H7 (cell line): ENCODE results near the gene HMCN2. TPM values are rescaled to one million over a fixed set of nuclear protein-coding genes. Genes with fewer than 3 reads are reported as not detected.

ENCODE experiments used
- DNase-seq: peaks from one replicate; pipeline ENCODE4 v3.0.0; 2012
- H3K27me3 ChIP-seq: 2 replicates; pipeline ENCODE4 v1.6.0; 2011; ENCODE audit warnings: mild to moderate bottlenecking, low read length; ENCODE audit not compliant: control insufficient read depth, insufficient read depth
- H3K36me3 ChIP-seq: replicated peaks from 2 replicates; pipeline ENCODE4 v1.5.1; 2011; ENCODE audit warnings: low read length; ENCODE audit not compliant: control insufficient read depth, insufficient read depth
- H3K4me3 ChIP-seq: 2 replicates; pipeline ENCODE4 v1.5.1; 2011; ENCODE audit warnings: low read depth, mild to moderate bottlenecking, control low read depth, low read length, moderate library complexity; ENCODE audit not compliant: insufficient read depth
- total RNA-seq: library from RNA; depleted of rRNA; stranded (reverse); fragments of >200 nt; shearing (Covaris generic); gene quantifications from 2 replicates; pipeline ENCODE4 v1.2.3, GENCODE V29; 2014

HMCN2 gene
- total RNA-seq, 1 experiment from 2014 or later: 2.3 TPM

GRCh38 chr9:130341128-130341527, 75.6 kb downstream of the HMCN2 start:
- Histone ChIP-seq H3K36me3 (no peaks in the 10 kb centered on the region), H3K27me3 (no peaks in the 10 kb centered on the region), H3K4me3 (no peak overlapping the region)
- DNase-seq: no peak

GRCh38 chr9:130341839-130342713, 76.5 kb downstream of the HMCN2 start:
- peak; percentile 59 for DNase-seq
- Histone ChIP-seq H3K4me3 (no peak overlapping the region), H3K27me3 (no peaks in the 10 kb centered on the region)

GRCh38 chr9:130342714-130343085, 77.1 kb downstream of the HMCN2 start:
- DNase-seq: peak; percentile 50
- H3K36me3 ChIP-seq: no peaks in the 10 kb centered on the region
- H3K27me3 ChIP-seq: no peaks in the 10 kb centered on the region
- no peak overlapping the region for H3K4me3 ChIP-seq

More at GRCh38 chr9:130341839-130342713, 76.5 kb downstream of the HMCN2 start:
- H3K36me3 ChIP-seq: no peaks in the 10 kb centered on the region

- peak; percentile 97 for DNase-seq
- Histone ChIP-seq H3K36me3 (no peaks in the 10 kb centered on the region), H3K4me3 (no peak overlapping the region), H3K27me3 (no peaks in the 10 kb centered on the region)
Measured at GRCh38 chr9:130343445-130343918, 77.9 kb downstream of the HMCN2 start.

- DNase-seq: no peak
- Histone ChIP-seq H3K36me3 (no peaks in the 10 kb centered on the region), H3K27me3 (no peaks in the 10 kb centered on the region), H3K4me3 (no peak overlapping the region)
Measured at GRCh38 chr9:130344366-130344765, 78.8 kb downstream of the HMCN2 start.

GRCh38 chr9:130345009-130345896, 79.7 kb downstream of the HMCN2 start:
- no peak overlapping the region for H3K4me3 ChIP-seq
- no peak for DNase-seq

GRCh38 chr9:130345897-130346385, 80.4 kb downstream of the HMCN2 start:
- Histone ChIP-seq H3K4me3 (no peak overlapping the region), H3K27me3 (no peaks in the 10 kb centered on the region), H3K36me3 (no peaks in the 10 kb centered on the region)
- peak; percentile 78 for DNase-seq

More at GRCh38 chr9:130345009-130345896, 79.7 kb downstream of the HMCN2 start:
- H3K27me3 ChIP-seq: no peaks in the 10 kb centered on the region
- H3K36me3 ChIP-seq: no peaks in the 10 kb centered on the region

- peak; percentile 71 for DNase-seq
- Histone ChIP-seq H3K36me3 (no peaks in the 10 kb centered on the region), H3K4me3 (no peak overlapping the region), H3K27me3 (no peaks in the 10 kb centered on the region)
Measured at GRCh38 chr9:130346431-130346830, 80.9 kb downstream of the HMCN2 start.

- peak; percentile 65 for DNase-seq
- Histone ChIP-seq H3K4me3 (no peak overlapping the region), H3K36me3 (no peaks in the 10 kb centered on the region), H3K27me3 (no peaks in the 10 kb centered on the region)
Measured at GRCh38 chr9:130347036-130347435, 81.5 kb downstream of the HMCN2 start.

- Histone ChIP-seq H3K36me3 (no peaks in the 10 kb centered on the region), H3K27me3 (no peaks in the 10 kb centered on the region), H3K4me3 (no peak overlapping the region)
- peak; percentile 78 for DNase-seq
Measured at GRCh38 chr9:130347931-130348330, 82.4 kb downstream of the HMCN2 start.

- Histone ChIP-seq H3K36me3 (no peaks in the 10 kb centered on the region), H3K27me3 (no peaks in the 10 kb centered on the region), H3K4me3 (no peak overlapping the region)
- peak; percentile 60 for DNase-seq
Measured at GRCh38 chr9:130348341-130348740, 82.8 kb downstream of the HMCN2 start.

- no peaks in the 10 kb centered on the region for H3K27me3 ChIP-seq
- DNase-seq: peak; percentile 54
- no peaks in the 10 kb centered on the region for H3K36me3 ChIP-seq
- no peak overlapping the region for H3K4me3 ChIP-seq
Measured at GRCh38 chr9:130348881-130349280, 83.3 kb downstream of the HMCN2 start.

- Histone ChIP-seq H3K36me3 (no peaks in the 10 kb centered on the region), H3K27me3 (no peaks in the 10 kb centered on the region)
Measured at GRCh38 chr9:130349398-130349797, 83.8 kb downstream of the HMCN2 start.

GRCh38 chr9:130351343-130351742, 85.8 kb downstream of the HMCN2 start:
- Histone ChIP-seq H3K4me3 (no peak overlapping the region), H3K36me3 (no peaks in the 10 kb centered on the region), H3K27me3 (no peaks in the 10 kb centered on the region)
- no peak for DNase-seq

More at GRCh38 chr9:130349398-130349797, 83.8 kb downstream of the HMCN2 start:
- no peak for DNase-seq
- no peak overlapping the region for H3K4me3 ChIP-seq
